Stimulated activated CD4-positive, alpha-beta T cell treated with anti-CD3 and anti-CD28 coated beads, Interleukin-4, amount 100 ng/mL, for 24 hours (primary cell): ENCODE data around the gene SLIT3.

Source experiments
- DNase-seq: peaks from one replicate; pipeline ENCODE4 v3.0.0-alpha.2; 2020

The SLIT3 gene

DNA sequence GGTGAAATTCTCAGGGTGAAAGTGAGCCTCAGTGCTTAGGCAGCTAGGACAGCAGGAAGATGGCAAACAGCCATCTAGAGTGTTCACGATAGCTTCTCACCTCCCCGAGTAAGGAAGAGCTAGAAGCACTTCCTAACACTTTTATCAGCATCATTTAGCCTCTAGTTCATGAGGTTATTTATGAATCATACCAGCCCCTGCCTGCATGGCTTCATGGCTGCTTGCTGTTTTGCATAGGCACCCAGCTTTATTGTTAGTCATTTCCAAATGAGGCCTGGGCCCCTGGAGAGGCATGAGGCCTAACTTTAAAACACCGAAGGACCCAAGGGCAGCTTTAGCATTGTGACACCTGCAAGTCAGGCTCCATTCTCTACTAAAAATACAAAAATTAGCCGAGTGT, 586.9 kb downstream of the SLIT3 start:
- DNase-seq = no peak

- no peak for DNase-seq
These were observed 587.9 kb downstream of the SLIT3 start for GRCh38 chr5:168713051-168713450.

- no peak for DNase-seq
These were observed 588.5 kb downstream of the SLIT3 start for GRCh38 chr5:168712280-168712924.

- DNase-seq = no peak
These were observed 590.2 kb downstream of the SLIT3 start for GRCh38 chr5:168710706-168711105.

DNA sequence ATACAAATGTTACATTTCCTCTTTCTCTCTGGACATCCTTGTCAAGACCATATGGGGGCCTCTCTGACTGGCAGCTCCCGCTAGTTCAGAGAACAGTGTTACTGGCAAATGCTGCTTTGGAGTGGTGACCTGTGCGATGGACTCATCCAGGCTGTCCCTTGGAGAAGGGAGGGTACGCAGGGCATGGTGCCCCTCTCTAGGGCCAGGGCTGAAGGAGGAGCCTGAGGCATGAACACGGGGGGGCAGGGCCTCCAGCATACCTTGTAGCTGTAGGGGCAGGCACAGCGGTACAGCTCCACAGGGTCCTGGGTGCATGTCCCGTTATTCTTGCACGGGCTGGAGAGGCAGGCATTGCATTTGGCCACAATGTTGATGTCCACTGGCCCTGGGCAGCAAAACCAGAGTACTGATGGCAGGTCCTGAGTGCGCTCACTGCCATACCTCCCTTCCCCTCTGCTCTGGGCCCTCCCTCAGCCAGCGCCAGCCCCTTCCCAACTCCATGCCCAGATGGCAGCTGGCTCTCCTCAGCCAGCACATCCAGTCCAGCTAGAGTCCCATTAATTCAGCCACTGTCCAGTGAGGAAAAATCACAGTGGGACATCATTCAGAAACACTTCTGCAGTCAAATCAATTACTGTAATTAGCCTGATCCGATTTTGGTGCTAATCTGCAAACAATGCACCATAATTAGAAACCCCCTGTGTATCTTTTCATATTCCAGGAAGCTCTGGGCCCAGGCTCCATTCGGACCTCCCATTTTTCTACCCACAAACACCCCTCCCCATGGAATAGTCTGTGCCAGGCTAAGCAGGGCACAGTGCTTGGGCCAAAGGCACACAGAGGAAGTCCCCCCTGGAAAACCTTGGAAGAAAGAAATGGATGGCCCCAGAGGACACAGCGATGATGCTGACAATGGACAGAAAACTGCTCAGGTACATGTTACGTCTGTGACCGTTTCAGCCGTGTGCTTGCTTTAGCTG, 592.9 kb downstream of the SLIT3 start:
- no peak for DNase-seq

- DNase-seq = peak; percentile 6
These were observed 594.3 kb downstream of the SLIT3 start for GRCh38 chr5:168706655-168707069.

DNA sequence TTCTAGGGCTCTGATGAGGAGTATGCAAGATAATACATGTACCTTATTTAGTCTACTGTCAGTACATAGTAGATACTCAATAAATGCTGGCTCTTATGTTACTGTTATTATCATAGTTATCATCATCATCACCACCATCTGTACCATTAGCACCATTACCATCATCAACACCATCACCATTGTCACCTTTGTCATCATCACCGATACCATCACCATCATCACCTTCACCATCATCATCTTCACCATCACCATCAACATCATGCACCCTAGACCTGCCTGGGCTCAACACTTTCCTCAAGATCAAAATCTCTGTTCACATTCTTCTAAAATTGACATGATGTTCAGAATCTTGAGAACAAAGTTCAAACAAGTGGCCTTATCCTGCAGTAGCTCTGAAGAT, 595.6 kb downstream of the SLIT3 start:
- no peak for DNase-seq

GRCh38 chr5:168702511-168702910, 598.4 kb downstream of the SLIT3 start:
- no peak for DNase-seq

- no peak for DNase-seq
These were observed 599.3 kb downstream of the SLIT3 start for GRCh38 chr5:168701641-168702040.

DNA sequence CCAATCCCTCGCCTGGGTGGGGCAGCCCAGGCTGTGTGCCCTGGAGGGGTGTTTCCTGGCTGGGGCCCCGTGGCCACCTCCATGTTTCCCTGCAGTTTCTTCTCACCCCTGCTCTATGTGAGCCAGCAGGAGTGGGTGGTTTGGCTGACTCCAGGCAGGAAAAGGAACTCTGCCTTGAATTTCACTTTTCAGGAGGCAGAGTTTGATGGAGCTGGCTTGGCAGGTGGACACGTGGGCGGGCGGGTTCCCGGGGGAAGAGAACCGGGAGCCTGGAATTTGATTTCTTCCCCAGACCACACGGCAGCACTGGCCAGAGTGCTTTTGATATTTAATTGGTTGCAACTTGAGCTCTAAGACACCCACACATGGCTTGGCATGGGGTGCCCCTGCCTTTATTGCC, 601.9 kb downstream of the SLIT3 start:
- no peak for DNase-seq

GRCh38 chr5:168697034-168697720, 603.8 kb downstream of the SLIT3 start:
- DNase-seq = no peak

DNA sequence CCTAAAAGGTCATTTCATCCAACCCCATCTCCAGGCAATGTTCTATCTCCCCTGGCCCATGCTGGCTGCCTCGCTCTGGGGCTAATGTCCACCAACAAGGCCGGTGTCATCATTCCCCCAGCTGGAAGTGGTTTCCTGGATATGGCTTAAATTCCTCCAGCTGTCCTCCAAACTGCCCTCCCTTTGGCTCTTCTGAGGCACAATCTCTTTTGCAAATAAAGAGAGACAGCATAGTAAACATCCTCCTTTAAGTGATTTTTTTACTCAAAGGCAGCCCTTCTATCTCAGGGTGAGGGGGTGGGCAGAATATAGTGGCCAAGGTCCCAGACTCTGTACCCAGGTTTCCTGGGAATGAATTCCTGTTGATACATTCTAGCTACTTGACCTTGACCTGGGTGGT, 604.3 kb downstream of the SLIT3 start:
- no peak for DNase-seq

DNA sequence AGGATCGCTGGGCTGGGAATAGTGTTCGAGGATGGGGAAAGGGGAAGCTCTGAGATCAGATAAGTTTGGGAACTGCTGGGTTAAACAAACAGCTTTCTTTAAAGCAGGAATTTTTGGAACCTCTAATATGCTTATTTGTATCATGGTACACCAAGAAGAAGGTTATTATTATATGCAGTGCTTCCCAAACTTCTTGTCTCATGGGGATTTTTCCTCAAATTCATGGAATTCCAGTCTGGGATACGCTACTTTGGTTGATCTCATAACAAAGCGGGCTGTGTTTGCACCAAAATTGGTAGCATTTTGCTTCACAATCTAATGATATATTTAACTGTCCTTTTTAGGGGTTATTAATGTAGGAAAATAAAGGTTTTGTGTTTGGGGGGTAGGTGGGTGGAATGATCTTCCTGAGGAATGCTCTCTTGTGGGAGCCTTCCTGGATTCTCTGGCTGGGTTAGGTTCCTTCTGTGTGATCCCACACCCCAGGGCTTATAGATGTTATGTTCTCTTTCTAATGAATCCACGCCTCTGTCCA, 605.6 kb downstream of the SLIT3 start:
- DNase-seq = no peak

DNA sequence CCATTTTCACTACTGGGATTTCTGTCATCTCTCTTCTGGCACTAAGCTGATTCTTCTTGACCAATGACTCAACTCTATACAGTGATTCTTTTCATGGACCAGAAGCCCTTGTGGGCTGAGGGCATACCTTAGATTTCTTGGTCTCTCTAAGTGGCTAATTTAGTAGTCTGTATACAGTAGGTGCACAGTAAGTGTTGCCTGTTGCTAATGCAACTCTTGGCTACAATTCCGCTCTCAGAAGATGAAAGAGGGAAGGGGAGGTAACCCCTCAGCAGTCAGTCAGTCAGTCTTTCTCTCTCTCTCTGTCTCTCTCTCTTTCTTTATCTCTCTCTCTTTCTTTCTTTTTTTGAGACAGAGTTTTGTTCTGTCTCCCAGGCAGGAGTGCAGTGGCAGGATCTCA, 606.6 kb downstream of the SLIT3 start:
- DNase-seq = no peak

DNA sequence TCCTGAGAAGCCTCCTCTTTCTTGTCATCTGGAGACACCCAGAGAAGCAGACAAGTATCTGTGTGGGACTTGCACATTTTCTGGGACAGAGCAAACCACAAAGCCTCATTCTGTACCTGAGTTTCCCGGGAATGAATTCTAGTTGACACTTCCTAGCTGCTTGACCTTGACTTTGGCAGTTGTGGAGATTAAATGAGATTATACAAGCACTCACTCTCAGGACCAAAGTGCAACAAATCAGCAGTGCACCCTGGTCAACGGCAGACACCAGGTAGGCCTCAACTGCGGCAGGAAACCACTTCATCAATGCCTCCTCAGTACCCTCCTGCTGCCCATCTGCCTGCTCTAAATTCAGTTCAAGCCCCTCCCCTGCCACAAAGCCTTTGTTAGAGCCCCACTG, 607.1 kb downstream of the SLIT3 start:
- no peak for DNase-seq

DNA sequence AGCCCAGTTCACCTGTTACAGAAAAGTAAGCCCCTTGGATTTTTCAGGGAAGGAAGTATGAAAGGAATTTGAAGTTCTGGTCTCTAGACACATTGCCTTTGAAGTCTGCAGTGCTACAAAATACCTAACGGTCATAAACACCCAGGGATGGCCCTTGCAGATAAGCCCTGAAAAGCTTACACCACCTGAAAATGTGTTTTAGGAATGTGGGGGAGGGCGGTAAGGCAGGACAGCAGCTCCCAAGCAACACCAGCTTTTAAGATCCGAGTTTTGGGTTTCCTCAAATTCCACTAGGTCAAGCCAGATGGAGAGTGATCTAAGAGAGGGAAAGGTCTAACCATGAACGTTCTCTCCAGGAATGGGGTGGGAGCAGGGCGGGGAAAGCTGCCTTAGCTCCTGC, 607.6 kb downstream of the SLIT3 start:
- no peak for DNase-seq

DNA sequence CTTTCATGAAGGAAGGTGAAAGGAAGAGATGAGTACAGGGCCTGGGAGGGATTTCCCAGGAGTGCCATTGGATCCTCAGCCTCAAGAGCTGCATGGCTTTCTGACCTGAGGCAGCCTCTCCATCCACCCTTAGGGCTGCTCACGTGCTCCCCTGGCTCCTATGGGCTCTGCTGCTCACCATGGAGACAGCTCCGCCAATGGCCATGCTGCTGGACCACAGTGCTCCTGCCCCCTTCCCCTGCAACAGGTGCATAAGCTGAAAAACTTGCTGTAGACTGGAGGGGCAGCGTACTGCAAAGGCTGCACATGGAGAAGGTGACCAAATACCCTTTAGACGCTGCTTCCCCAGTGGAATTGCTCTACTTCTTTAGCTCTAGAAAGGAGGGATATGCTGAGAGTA, 609.0 kb downstream of the SLIT3 start:
- DNase-seq = no peak

DNA sequence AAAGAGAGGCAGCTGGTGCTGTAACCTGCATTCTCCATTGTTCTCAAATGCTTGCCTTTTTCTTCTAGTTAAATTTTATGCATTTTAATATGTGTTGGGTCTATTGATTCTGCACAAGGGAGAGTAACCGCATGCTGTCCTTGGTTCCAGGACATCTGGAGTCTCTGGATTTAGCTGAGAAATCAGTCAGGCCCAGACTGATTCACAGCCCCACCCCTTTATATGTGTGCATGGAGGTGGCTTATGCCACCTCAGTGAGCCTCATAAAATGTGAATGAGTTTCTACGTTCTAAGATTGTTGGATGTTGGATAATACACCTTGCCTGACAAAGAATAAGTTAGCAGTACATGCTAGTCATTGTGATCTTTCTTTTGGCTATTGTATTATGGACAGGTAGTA, 611.7 kb downstream of the SLIT3 start:
- DNase-seq = no peak

DNA sequence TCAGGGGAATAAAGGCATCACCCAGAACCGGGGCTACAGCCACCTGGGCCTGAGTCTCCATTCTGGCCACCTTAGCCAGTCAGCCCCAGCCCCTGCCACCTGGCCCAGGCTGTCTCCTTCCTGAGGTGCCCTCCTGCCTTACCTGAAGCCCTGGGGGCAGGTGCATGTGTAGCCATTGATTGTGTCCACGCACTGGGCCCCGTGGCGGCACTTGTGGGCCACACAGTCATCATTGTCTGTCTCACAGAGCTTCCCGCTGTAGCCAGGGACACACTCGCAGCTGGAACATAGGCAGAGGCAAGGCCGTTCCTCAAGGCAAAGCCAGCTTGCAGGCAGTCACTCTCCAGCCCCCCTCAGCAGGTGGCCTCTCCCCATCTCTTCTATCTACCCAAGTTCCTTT, 614.1 kb downstream of the SLIT3 start:
- no peak for DNase-seq

DNA sequence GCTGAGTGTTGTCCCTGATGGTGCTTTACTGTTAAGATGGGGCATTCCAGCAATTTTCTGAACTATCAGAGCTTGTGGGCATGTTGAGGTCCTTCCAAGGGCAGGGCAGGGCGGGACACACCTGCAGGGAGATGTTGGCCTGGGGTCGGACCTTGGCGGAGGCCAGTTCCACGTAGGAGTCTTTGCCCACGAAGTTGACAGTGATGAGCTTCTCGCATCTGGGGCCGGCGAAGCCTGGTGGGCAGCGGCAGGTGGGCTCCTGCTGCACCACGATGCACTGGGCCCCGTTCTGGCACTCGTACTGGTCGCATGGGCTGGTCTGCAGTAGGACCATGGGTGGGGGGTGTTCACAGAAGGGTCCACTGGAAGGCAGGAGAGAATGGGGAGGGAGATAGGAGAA, 615.4 kb downstream of the SLIT3 start:
- DNase-seq = no peak

- no peak for DNase-seq
These were observed 617.0 kb downstream of the SLIT3 start for GRCh38 chr5:168683927-168684295.

GRCh38 chr5:168683247-168683926, 617.6 kb downstream of the SLIT3 start:
- peak; percentile 19 for DNase-seq
